ENCODE data around the gene FEM1A. TPM values are rescaled to one million over a fixed set of nuclear protein-coding genes. Genes with fewer than 3 reads are reported as not detected.

The FEM1A gene
- total and polyA plus RNA-seq, 9 of the 15 experiments (the other 6 are each of a cell fraction or from before 2014, with no cell fraction given) = 0.08 to 19.0 (median 6.8) TPM

GRCh38 chr19:4791183-4792018, at the start of gene FEM1A (continued):
- peak; percentile 81; the same call in 1 of the 2 replicates for TF ChIP-seq PHF8 (IDR thresholded peaks at IDR 0.05; ENCODE audit: borderline replicate concordance, low read length)
- no peak for TF ChIP-seq RBM15 (IDR thresholded peaks at IDR 0.05; ENCODE audit: insufficient read depth, low read length)
- no peak for TF ChIP-seq ZBED1 (IDR thresholded peaks at IDR 0.05)
- TF ChIP-seq CHD1 (IDR thresholded peaks at IDR 0.05; ENCODE audit: low read length) = no peak
- TF ChIP-seq MYBL2 (IDR thresholded peaks at IDR 0.05; ENCODE audit: low read depth) = no peak
- no peak for TF ChIP-seq MYBL2 (CRISPR knock-in tag; IDR thresholded peaks at IDR 0.05; ENCODE audit: borderline replicate concordance)
- TF ChIP-seq PTTG1 (tag; IDR thresholded peaks at IDR 0.05; ENCODE audit: low read depth) = peak; percentile 77; the same call in 1 of the 2 replicates
- peak; percentile 84; the same call in 1 of the 2 replicates for TF ChIP-seq NFXL1 (CRISPR knock-in tag; IDR thresholded peaks at IDR 0.05)
- TF ChIP-seq TRIM24 (IDR thresholded peaks at IDR 0.05) = no peak
- TF ChIP-seq ZNF354B (CRISPR knock-in tag; IDR thresholded peaks at IDR 0.05) = peak; percentile 69
- no peak for TF ChIP-seq MECOM (CRISPR knock-in tag; IDR thresholded peaks at IDR 0.05)
- peak; percentile 97 to 100 for TF ChIP-seq AFF1 (IDR thresholded peaks at IDR 0.05; ENCODE audit: low read depth in 1 of 2, partially characterized antibody in 2 of 2)
- TF ChIP-seq FOXK2 (conservative IDR thresholded peaks at IDR 0.05 in 1 of 2, IDR thresholded peaks at IDR 0.05 in 1 of 2; ENCODE audit: low read depth in 2 of 2) = peak in 1 of 2 experiments; percentile 60; a peak in 3 of 4 replicates
- TF ChIP-seq ELF2 (CRISPR knock-in tag; IDR thresholded peaks at IDR 0.05) = no peak
- TF ChIP-seq GATA2 (CRISPR knock-in tag; IDR thresholded peaks at IDR 0.05) = no peak
- peak; percentile 39; the same call in 1 of the 2 replicates for TF ChIP-seq ZBTB7A (IDR thresholded peaks at IDR 0.05; ENCODE audit: borderline replicate concordance, control insufficient read depth, low read depth, low read length)
- TF ChIP-seq ZNF165 (CRISPR knock-in tag; IDR thresholded peaks at IDR 0.05; ENCODE audit: borderline replicate concordance) = peak; percentile 80; the same call in 1 of the 2 replicates
- peak; percentile 99 for TF ChIP-seq ZNF395 (CRISPR knock-in tag; IDR thresholded peaks at IDR 0.05)
- peak; percentile 81 for TF ChIP-seq MEF2D (tag; conservative IDR thresholded peaks at IDR 0.05; ENCODE audit: low read depth)
- no peak for TF ChIP-seq SRSF9 (IDR thresholded peaks at IDR 0.05; ENCODE audit: borderline replicate concordance, low read depth, low read length)
